CD4-positive, alpha-beta T cell treated with Interleukin-15 for 1 hour (primary cell): ENCODE data around the gene COG5.
"Not testable (repeated sequence)": the region's sequence is repeated elsewhere in the genome, so short reads cannot be mapped to it uniquely, and the experiment has no call there.

Experiments
- DNase-seq: peaks from one replicate; pipeline ENCODE4 v3.0.0-alpha.2; 2020

COG5 gene

GRCh38 chr7:107172276-107173032, 391.3 kb downstream of the COG5 start:
- no peak for DNase-seq

- no peak for DNase-seq
These were observed 392.2 kb downstream of the COG5 start for GRCh38 chr7:107171496-107171895.

DNA sequence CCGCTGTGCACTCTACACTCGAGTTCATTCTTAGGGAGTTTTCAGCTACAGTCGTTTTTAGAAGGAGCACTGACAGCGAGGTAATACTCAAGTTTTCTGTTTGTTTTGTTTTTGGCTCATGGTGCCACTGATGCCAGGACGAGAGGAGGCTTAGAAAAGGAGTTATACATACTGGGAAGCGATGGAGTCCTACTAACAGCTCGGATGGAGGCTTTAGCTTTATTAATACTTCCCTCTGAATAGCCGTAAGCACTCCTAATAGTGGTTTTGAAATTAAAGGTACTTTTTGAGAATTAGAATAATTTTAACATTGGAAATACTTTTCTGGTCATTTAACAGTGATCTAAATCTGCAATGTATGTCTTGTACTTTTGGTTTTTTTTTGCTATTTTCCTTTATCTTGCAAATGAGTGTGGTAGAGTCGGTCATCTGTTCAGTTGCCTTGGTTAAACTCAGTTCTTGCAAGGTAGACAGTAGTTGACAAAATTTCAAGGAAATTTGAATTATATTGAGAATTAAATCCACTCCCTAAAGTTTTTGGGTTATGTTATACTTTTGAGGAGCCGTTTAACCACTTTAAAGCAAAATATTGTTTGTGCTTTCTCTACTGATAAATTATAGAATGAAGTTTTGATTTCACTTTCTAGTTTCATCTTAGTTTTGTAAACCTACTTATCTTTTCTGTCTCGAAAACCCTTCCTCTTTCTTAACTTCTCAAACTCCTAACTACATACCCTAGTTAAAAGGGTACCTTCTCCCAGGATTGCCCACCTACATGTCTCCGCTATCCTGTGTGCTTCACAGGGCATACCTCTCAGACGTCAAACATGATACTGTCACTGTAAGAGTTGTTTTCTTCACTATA, 393.4 kb downstream of the COG5 start:
- no peak for DNase-seq

DNA sequence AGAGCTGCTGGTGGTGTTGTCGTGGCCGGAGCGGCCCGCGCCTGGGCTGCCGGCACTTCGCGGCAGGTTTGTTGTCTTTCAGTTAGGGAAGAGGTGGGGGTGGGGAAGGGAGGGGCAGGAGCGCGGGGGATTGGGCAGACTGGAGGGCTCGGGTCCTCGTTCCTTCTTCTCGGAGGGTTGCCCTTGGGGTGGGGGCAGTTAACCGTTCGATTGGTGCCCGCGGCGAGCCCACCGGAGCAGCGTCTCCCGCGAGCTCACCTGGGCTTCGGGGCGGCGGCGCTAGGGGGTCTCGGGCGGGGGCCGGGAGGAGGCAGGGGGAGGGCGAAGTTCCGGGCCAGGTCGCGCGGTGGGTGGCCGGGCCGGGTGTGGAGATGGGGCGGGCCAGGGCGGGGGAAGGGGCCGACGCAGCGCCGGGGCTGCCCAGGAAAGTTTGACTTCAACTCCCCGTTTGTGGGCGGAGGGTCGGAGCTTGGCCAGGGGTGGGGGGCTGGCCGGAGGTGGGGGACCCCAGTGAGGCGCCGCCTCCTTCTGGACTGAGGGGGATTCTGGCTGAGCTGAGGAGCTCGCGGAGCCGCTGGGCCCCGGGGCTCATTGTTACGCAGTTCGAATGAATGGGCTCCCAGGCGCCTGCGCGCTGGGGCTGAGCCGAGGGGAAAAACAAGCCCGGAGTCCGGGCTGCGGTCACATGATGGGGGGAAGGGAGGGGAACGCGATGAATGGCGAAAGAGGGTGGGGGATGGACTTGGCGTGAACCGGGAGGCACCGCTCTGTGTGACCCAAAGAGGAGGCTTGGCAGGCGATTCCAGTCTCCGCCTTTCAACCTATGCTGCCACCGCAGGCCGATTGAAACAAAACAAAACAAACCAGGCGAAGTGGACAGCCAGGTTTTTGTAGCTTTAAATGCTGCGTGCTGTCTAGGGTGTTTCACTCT, 394.3 kb downstream of the COG5 start:
- peak; percentile 92 for DNase-seq

DNA sequence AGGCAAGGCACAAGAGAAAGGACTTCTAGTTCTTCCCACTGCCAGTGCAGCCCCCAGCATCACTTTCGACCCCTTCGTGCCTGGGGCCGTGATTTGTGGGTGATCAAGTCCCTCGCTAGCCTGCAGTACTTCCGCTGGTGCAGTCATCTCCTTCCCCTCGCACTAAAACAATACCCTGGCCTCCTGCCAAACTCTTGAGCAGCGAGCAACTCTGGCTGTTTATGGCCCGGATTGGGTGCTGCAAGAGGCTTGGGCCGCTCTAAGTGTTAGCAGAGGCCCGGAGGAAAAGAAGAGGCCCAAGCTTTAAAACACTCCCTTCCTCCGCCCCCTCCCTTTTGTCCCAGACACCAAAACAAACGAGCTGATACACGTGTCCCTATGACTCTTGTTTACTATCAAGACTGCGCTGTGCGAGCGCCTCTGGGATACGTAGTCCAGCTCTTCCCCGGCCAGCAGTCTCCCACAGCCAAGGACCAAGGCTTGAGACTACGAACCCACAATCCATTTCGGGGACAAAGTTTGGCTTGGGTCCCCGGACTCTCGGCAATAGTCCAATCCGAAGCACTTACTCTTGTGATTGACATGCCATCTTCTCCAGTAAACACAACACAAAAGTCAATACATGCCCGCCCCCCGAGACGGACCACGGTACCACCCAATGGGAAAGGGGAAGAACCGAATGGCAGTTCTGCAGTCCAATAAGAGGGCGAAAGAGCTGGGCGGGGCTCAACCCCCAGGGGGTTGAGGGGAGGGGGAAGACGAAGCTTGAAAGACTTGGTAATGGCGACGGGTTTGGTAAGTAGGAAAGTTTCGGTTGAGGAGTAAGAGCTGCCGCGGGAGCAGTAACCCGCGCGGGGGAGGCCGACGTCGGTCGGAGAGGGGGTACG, 395.2 kb downstream of the COG5 start, which contains the start of gene HBP1:
Gene HBP1, plus strand, starts transcription at position 771 of the 887 bp plus-strand sequence. CDS start 10,891 bp downstream, outside the sequence.
- peak; percentile 99 for DNase-seq

- no peak for DNase-seq
These were observed 396.1 kb downstream of the COG5 start for GRCh38 chr7:107167483-107168232.

- DNase-seq, result no peak
These were observed 396.8 kb downstream of the COG5 start for GRCh38 chr7:107166736-107167426.

DNA sequence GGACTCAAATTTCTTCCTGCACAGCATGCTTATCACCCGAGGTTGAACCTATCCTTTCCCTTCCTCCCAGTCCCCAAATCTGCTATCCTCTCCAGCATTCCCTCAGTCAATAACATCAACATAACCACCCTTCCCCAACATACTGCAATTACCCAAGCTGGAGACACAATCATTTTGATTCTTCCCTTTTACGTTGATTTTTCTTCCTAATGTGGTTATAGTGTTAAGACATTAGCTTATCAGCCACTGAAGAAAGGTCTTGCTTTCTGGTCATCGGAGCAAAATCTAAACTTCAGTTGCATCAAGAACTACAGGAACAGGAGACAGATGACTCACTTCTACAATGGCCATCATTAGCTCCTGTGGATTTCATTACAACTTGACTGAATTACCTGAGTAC, 398.4 kb downstream of the COG5 start:
- DNase-seq, result no peak

DNA sequence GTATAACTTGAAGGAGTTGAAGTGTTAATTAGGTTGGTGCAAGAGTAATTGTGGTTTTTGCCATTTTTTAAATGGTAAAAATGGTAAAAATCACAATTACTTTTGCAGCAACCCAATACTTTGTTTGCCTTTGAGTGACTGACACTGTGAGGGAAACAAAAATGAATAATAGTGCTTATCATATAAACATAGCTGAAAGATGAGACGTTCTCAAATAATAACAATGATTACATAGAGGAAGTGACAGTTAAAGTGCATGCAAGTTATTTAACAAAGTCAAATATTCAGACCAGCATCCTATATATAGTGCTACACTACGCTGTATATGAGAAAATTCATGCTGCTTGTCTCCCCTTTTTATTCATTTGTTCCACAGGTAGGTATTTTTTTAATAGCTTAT, 399.6 kb downstream of the COG5 start:
- no peak for DNase-seq

DNA sequence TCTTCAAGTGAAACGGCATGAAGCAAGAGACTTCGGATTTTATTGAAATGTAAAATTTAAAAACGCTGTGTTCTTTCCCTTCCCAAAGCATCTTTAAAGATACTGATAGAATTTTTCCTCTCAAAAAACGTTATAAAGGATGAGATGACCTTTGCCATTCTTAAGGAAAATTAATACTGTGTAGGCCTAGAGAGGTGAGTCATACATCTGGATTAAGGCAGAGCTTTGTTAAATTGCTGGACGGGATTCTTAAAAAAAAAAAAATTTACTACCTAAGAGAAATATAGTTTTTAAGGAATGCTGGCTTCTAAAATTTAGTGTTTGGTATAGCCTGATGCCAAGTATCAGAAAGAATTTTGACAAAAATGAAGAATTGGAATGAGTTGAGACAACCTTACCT, 401.2 kb downstream of the COG5 start:
- DNase-seq, result no peak

DNA sequence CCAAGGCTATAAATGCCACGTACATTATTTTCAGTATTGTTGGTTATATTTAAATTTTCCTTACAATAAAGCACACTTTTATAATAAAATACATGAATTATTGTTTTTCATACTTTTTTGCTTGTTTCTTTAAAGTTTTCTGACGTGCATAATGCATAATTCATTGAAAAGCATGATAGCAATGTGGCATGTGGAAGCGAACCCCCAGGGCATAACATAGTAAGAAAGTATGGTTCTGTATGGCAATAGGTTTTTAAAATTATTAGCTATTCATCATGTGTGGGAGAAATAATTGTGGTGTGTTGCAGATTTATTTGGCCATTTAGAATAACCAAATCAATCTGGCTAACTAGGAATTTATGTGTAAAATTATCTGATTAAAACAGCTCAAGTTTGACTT, 402.3 kb downstream of the COG5 start:
- no peak for DNase-seq

- DNase-seq, result no peak
These were observed 403.3 kb downstream of the COG5 start for GRCh38 chr7:107160389-107160788.

- no peak for DNase-seq
These were observed 405.7 kb downstream of the COG5 start for GRCh38 chr7:107158028-107158427.

- no peak for DNase-seq
These were observed 406.6 kb downstream of the COG5 start for GRCh38 chr7:107157091-107157490.

DNA sequence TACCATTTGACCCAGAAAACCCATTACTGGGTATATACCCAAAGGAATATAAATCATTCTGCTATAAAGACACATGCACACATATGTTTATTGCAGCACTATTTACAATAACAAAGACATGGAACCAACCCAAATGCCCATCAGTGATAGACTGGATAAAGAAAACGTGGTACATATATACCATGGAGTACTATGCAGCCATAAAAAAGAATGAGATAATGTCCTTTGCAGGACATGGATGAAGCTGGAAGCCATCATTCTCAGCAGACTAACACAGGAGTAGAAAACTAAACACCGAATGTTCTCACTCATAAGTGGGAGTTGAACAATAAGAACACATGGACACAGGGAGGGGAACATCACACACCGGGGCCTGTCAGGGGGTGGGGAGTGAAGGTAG, 408.0 kb downstream of the COG5 start:
- not testable (repeated sequence) for DNase-seq

- no peak for DNase-seq
These were observed 408.9 kb downstream of the COG5 start for GRCh38 chr7:107154826-107155225.

- no peak for DNase-seq
These were observed 411.7 kb downstream of the COG5 start for GRCh38 chr7:107152011-107152410.
